Measurements from ENCODE around the gene PTPRT. TPM values are rescaled to one million over a fixed set of nuclear protein-coding genes. Genes with fewer than 3 reads are reported as not detected.

PTPRT gene
- total and polyA plus RNA-seq, 2 of the 4 experiments (the other 2 are of a cell fraction) = not detected

DNA sequence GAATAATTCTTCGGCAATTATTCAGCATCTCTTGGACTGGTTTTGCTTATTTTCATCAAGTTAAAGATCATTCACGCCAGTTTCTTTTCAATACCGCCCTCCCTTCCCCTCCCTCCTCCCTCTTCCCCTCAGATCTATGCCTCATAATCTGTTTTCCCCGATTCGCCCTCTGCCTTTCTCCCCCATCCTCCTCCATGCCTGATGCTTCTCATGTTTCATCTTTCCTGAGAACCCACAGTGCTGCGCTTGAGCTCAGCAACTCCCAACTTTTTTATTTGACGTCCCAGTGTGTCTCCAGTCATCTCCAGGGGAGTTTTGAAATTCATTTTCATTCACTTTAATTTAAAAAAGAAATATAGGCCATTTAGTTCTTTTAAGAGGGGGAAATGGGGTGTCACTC lies 142.7 kb downstream of the PTPRT start:
- Histone ChIP-seq H4K20me1 (ENCODE audit: insufficient read depth, low read length) (no peaks in the 10 kb centered on the region), H3K14ac (replicated peaks; ENCODE audit: low read depth, low read length) (no peak overlapping the region), H3K4ac (ENCODE audit: low read depth, low read length) (no peak overlapping the region), H2AFZ (replicated peaks; ENCODE audit: low read length, poor library complexity) (no peak overlapping the region), H3K27ac (ENCODE audit: insufficient read depth, low read length) (no peak overlapping the region), H3K18ac (ENCODE audit: low read depth, low read length) (no peak overlapping the region), H3K9ac (ENCODE audit: low read depth, low read length) (no peak overlapping the region), H2BK20ac (ENCODE audit: low read depth, low read length) (no peak overlapping the region), H3K9me1 (ENCODE audit: insufficient read depth, low read length) (no peaks in the 10 kb centered on the region), H3K4me2 (ENCODE audit: low read depth, low read length) (no peak overlapping the region), H3K4me3 (ENCODE audit: insufficient read depth, low read depth, low read length) (no peak overlapping the region), H2AK5ac (ENCODE audit: low read depth, low read length) (no peak overlapping the region), H2BK120ac (ENCODE audit: low read depth, low read length) (no peak overlapping the region), H3K27me3 (ENCODE audit: control insufficient read depth, insufficient read depth, low read length) (no peaks in the 10 kb centered on the region), H2BK15ac (ENCODE audit: low read depth, low read length) (no peak overlapping the region), H4K5ac (ENCODE audit: low read depth, low read length) (no peak overlapping the region), H4K8ac (ENCODE audit: low read depth in 2 of 2, low read length in 2 of 2) (no peak overlapping the region), H3K36me3 (ENCODE audit: control insufficient read depth, insufficient read depth, low read length) (no peaks in the 10 kb centered on the region), H3K4me1 (ENCODE audit: control insufficient read depth, insufficient read depth, low read length) (no peaks in the 10 kb centered on the region), H3K23ac (ENCODE audit: low read depth, low read length) (no peak overlapping the region), H2AK9ac (replicated peaks; ENCODE audit: low read depth, low read length, poor library complexity) (no peak overlapping the region), H3K79me1 (ENCODE audit: low read depth in 1 of 2, low read length in 2 of 2) (no peaks in the 10 kb centered on the region), H3K9me3 (ENCODE audit: control insufficient read depth, insufficient read depth, low read length) (peaks cover 31% of the 10 kb centered on the region), H3K56ac (ENCODE audit: extremely low read depth, insufficient read depth, low read length) (no peak overlapping the region), H4K91ac (ENCODE audit: insufficient read depth, low read depth, low read length) (no peak overlapping the region), H2BK5ac (ENCODE audit: low read depth, low read length, poor library complexity, severe bottlenecking) (no peak overlapping the region)
- TF ChIP-seq RFX5 (IDR thresholded peaks at IDR 0.05; ENCODE audit: low read depth, low read length) (no peak), CEBPB (IDR thresholded peaks at IDR 0.05; ENCODE audit: low read depth, low read length) (no peak)
- TF ChIP-seq, protein P1, sequence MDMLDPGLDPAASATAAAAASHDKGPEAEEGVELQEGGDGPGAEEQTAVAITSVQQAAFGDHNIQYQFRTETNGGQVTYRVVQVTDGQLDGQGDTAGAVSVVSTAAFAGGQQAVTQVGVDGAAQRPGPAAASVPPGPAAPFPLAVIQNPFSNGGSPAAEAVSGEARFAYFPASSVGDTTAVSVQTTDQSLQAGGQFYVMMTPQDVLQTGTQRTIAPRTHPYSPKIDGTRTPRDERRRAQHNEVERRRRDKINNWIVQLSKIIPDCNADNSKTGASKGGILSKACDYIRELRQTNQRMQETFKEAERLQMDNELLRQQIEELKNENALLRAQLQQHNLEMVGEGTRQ (IDR thresholded peaks at IDR 0.05; ENCODE audit: low read depth, low read length) = no peak
- in situ Hi-C loops (cut with MboI; ENCODE audit: low sequenced_read_pairs) = no loop called here
- no TSS peak for BruUV-seq (replicated peaks)
- ChIA-PET CTCF (no interaction called here), POLR2A (ENCODE audit: unreplicated experiment) (no interaction called here)
- intact Hi-C loops (cut with micrococcal nuclease) = no loop called here
- dilution Hi-C loops (cut with HindIII; ENCODE audit: low sequenced_read_pairs, unreplicated experiment) = no loop called here
- DNase-seq (no peak), ATAC-seq (ENCODE audit: low read depth) (no peak)
- no CpG with 5 or more reads among the region's 7 CpGs for WGBS, 2 experiments (ENCODE audit: extremely low coverage in 2 of 2, insufficient read length in 1 of 2)

Data from IMR-90 (cell line).